Stimulated activated CD4-positive, alpha-beta T cell treated with anti-CD3 and anti-CD28 coated beads, TNF-alpha, amount 100 ng/mL, for 1 hour (primary cell): ENCODE results near the gene PCDHB1.
A peak's percentile ranks its signal among the peaks of the same experiment; 100 is the strongest.

ENCODE experiments used
- DNase-seq, 3 donors: peaks; one replicate each; pipeline ENCODE4 v3.0.0-alpha.2; 2020; ENCODE audit warnings: low read depth in 3 of 3, low spot score in 1 of 3

Gene PCDHB1

GRCh38 chr5:141050622-141051520 lies at the start of gene PCDHB1:
Gene PCDHB1 (plus strand): TSS chr5:141051374. CDS start chr5:141051471, 97 bp downstream.
- DNase-seq: no peak

GRCh38 chr5:141001446-141001843 lies 49.7 kb upstream of the PCDHB1 start:
- DNase-seq: no peak

GRCh38 chr5:141001844-141002604 lies 49.1 kb upstream of the PCDHB1 start:
- DNase-seq: no peak

- DNase-seq: no peak
Observed at GRCh38 chr5:141002605-141002965, 48.6 kb upstream of the PCDHB1 start.

- DNase-seq: no peak
Observed at GRCh38 chr5:141003031-141003430, 48.1 kb upstream of the PCDHB1 start.

- DNase-seq: no peak
Observed at GRCh38 chr5:141003791-141004611, 47.2 kb upstream of the PCDHB1 start.

GRCh38 chr5:141007791-141008190 lies 43.4 kb upstream of the PCDHB1 start:
- no peak for DNase-seq

- DNase-seq: no peak
Observed at GRCh38 chr5:141010047-141010793, 41.0 kb upstream of the PCDHB1 start.

GRCh38 chr5:141017943-141018342 lies 33.2 kb upstream of the PCDHB1 start:
- no peak for DNase-seq

GRCh38 chr5:141022384-141022783 lies 28.8 kb upstream of the PCDHB1 start:
- DNase-seq: no peak

GRCh38 chr5:141031006-141031405 lies 20.2 kb upstream of the PCDHB1 start:
- DNase-seq: no peak

GRCh38 chr5:141032626-141033025 lies 18.5 kb upstream of the PCDHB1 start:
- DNase-seq: no peak

GRCh38 chr5:141039061-141039460 lies 12.1 kb upstream of the PCDHB1 start:
- no peak for DNase-seq

- no peak for DNase-seq
Observed at GRCh38 chr5:141039517-141039916, 11.7 kb upstream of the PCDHB1 start.

GRCh38 chr5:141040093-141040770 lies 10.9 kb upstream of the PCDHB1 start:
- DNase-seq: no peak

- DNase-seq: peak; percentile 1 to 35 (median 1)
Observed at GRCh38 chr5:141040771-141041426, 10.3 kb upstream of the PCDHB1 start.

- no peak for DNase-seq
Observed at GRCh38 chr5:141041427-141041785, 9.8 kb upstream of the PCDHB1 start.

- no peak for DNase-seq
Observed at GRCh38 chr5:141042555-141042954, 8.6 kb upstream of the PCDHB1 start.

- no peak for DNase-seq
Observed at GRCh38 chr5:141051521-141051866, 320 bp downstream of the PCDHB1 start.

- DNase-seq: no peak
Observed at GRCh38 chr5:141077826-141078225, 26.7 kb downstream of the PCDHB1 start.
